HG03558 (cell line): ENCODE measurements around the gene RASA2.

Experiments
- ATAC-seq: cut with Tn5 transposase; IDR thresholded peaks from one replicate; pipeline ENCODE4 v1.9.1; 2021; ENCODE audit warnings: moderate number of reproducible peaks; ENCODE audit not compliant: unreplicated experiment; ENCODE audit errors: extremely low read depth

The RASA2 gene

GRCh38 chr3:141661229-141662196 is 174.7 kb downstream of the RASA2 start:
- no peak for ATAC-seq

- ATAC-seq = no peak
Observed at GRCh38 chr3:141663993-141664392, 177.2 kb downstream of the RASA2 start.
